K562 (cell line): ENCODE measurements around the gene STOX1. TPM values are rescaled to one million over a fixed set of nuclear protein-coding genes. Genes with fewer than 3 reads are reported as not detected.

Source experiments
- ATAC-seq: fragments of 200-7000 bp; cut with Tn5 transposase; 3 replicates; pipeline ENCODE4 v1.9.1; 2020; ENCODE audit warnings: moderate library complexity
- BruUV-seq: library from RNA; stranded (reverse); fragments of 400-500 nt; replicated peaks from 2 replicates; lab custom pipeline; 2021; lab: Mats Ljungman, UMichigan
- CTCF ChIA-PET: fragments of 300-600 bp; formaldehyde crosslinking; extraction: SDS; loops from one replicate; lab custom pipeline; 2021; ENCODE audit warnings: low intra/inter-chr PET ratio; lab: Yijun Ruan, JAX
- POLR2A ChIA-PET: fragments of 300-600, 350-650 bp; sonication (Branson Sonifier 250); formaldehyde crosslinking; extraction: SDS; loops from one replicate; lab custom pipeline; 2021; ENCODE audit warnings: antibody characterized with exemption, inconsistent platforms; lab: Yijun Ruan, JAX
- DNase-seq, 4 experiments: peaks; one replicate each; pipeline versions ENCODE4 v3.0.0 to v3.0.0-alpha.2; 2011 to 2018; ENCODE audit warnings: low spot score in 3 of 4, mixed read lengths in 3 of 4; ENCODE audit errors: extremely low read depth in 1 of 4
- FAIRE-seq: peaks from 2 replicates; lab custom pipeline; 2011; peaks lifted over from hg19 to GRCh38; lab: Jason Lieb, UNC
- H2AFZ ChIP-seq: 2 replicates; pipeline ENCODE4 v1.6.0; 2011; ENCODE audit warnings: low read depth, low read length, control low read depth, inconsistent platforms
- H3K27ac ChIP-seq: fragments of 200-600 bp; 3 replicates; pipeline ENCODE4 v1.8.0; 2011; ENCODE audit warnings: low read depth, mild to moderate bottlenecking, control low read depth, inconsistent platforms, low read length, moderate library complexity, mixed read lengths; ENCODE audit errors: extremely low read depth
- H3K27me3 ChIP-seq, 2 experiments: fragments of 300-600 bp in 1 of 2; 2 replicates in 1 of 2; 3 replicates in 1 of 2; pipeline versions ENCODE4 v1.6.0 to v1.8.0; 2011; ENCODE audit warnings: inconsistent platforms in 2 of 2, low read length in 2 of 2, mild to moderate bottlenecking in 1 of 2, mixed read lengths in 1 of 2, moderate library complexity in 1 of 2; ENCODE audit not compliant: control insufficient read depth in 2 of 2, insufficient read depth in 2 of 2
- H3K36me3 ChIP-seq: fragments of 300-600 bp; 3 replicates; pipeline ENCODE4 v1.8.0; 2011; ENCODE audit warnings: mild to moderate bottlenecking, low read length, inconsistent platforms; ENCODE audit not compliant: control insufficient read depth, insufficient read depth
- H3K4me1 ChIP-seq, 2 experiments: fragments of 200-600 bp in 1 of 2; replicated peaks in 1 of 2; 2 replicates in 1 of 2; 3 replicates in 1 of 2; pipeline versions ENCODE4 v1.5.1 to v1.8.0; 2011; ENCODE audit warnings: inconsistent platforms in 2 of 2, low read length in 2 of 2, mild to moderate bottlenecking in 1 of 2, mixed read lengths in 1 of 2, moderate library complexity in 1 of 2; ENCODE audit not compliant: control insufficient read depth in 2 of 2, insufficient read depth in 2 of 2
- H3K4me2 ChIP-seq: 2 replicates; pipeline ENCODE4 v1.6.1; 2011; ENCODE audit warnings: low read length, control low read depth, inconsistent platforms, mixed read lengths; ENCODE audit not compliant: insufficient read depth
- H3K4me3 ChIP-seq: fragments of 200-600 bp; sonication (generic), shearing (Covaris generic); 2 replicates; pipeline ENCODE4 v1.5.1; 2016; ENCODE audit warnings: control low read depth, inconsistent platforms
- H3K79me2 ChIP-seq: fragments of 200-600 bp; 3 replicates; pipeline ENCODE4 v1.8.0; 2011; ENCODE audit warnings: low read length, inconsistent platforms; ENCODE audit not compliant: control insufficient read depth, insufficient read depth
- H3K9ac ChIP-seq, 2 experiments: 2 replicates each; pipeline versions ENCODE4 v1.6.0 to v1.6.1; 2011; ENCODE audit warnings: low read depth in 2 of 2, low read length in 2 of 2, control low read depth in 1 of 2, inconsistent platforms in 1 of 2, mild to moderate bottlenecking in 1 of 2, mixed read lengths in 1 of 2; ENCODE audit not compliant: insufficient read depth in 1 of 2
- H3K9me1 ChIP-seq: one replicate; pipeline ENCODE4 v1.6.0; 2011; ENCODE audit warnings: inconsistent platforms, mild to moderate bottlenecking, low read length, moderate library complexity; ENCODE audit not compliant: control insufficient read depth, insufficient read depth
- H3K9me3 ChIP-seq: replicated peaks from 2 replicates; pipeline ENCODE4 v1.5.1; 2011; ENCODE audit warnings: low read depth, low read length, inconsistent platforms; ENCODE audit not compliant: control insufficient read depth, insufficient read depth
- H4K20me1 ChIP-seq: replicated peaks from 2 replicates; pipeline ENCODE4 v1.6.1; 2011; ENCODE audit warnings: low read length, inconsistent platforms, mixed read lengths; ENCODE audit not compliant: control insufficient read depth, insufficient read depth
- CC2D1A ChIP-seq: fragments of 450-650 bp; IDR thresholded peaks from 2 replicates; pipeline ENCODE4 v1.6.1; 2017; ENCODE audit warnings: mild to moderate bottlenecking
- CREB5 ChIP-seq: fragments of 250-450 bp; sonication (Bioruptor Pico); IDR thresholded peaks from 2 replicates; pipeline ENCODE4 v1.5.0; 2020; ENCODE audit warnings: mild to moderate bottlenecking
- ELF4 ChIP-seq: fragments of 450-650 bp; formaldehyde crosslinking; IDR thresholded peaks from 2 replicates; pipeline ENCODE4 v1.4.0; 2022; ENCODE audit warnings: missing genetic modification characterization
- HNRNPUL1 ChIP-seq: fragments of 200-400 bp; formaldehyde crosslinking; IDR thresholded peaks from 2 replicates; pipeline ENCODE4 v1.6.1; 2017; ENCODE audit warnings: low read length
- POLR2AphosphoS2 ChIP-seq: IDR thresholded peaks from 2 replicates; pipeline ENCODE4 v1.6.1; 2012; ENCODE audit warnings: low read length, improper control_type of control experiment
- POLR3G ChIP-seq: IDR thresholded peaks from 2 replicates; pipeline ENCODE4 v1.6.1; 2011; ENCODE audit not compliant: insufficient read length, insufficient replicate concordance; ENCODE audit errors: extremely low read depth
- SREBF2 ChIP-seq: sonication (generic); formaldehyde crosslinking; IDR thresholded peaks from 2 replicates; pipeline ENCODE4 v1.4.0; 2020; ENCODE audit warnings: mild to moderate bottlenecking, missing genetic modification reagents
- ZNF146 ChIP-seq: IDR thresholded peaks from one replicate; pipeline ENCODE4 v1.6.1; 2018; ENCODE audit warnings: missing compliant biosample characterization; ENCODE audit not compliant: unreplicated experiment
- ZNF740 ChIP-seq, 3 experiments: fragments of 200-800 bp in 1 of 3; sonication (Bioruptor generic) in 1 of 3; sonication (generic) in 1 of 3; formaldehyde crosslinking in 1 of 3; IDR thresholded peaks; 2 replicates each; pipeline versions ENCODE4 v1.6.1 to v1.8.0; 2016 to 2022; ENCODE audit warnings: mild to moderate bottlenecking in 2 of 3, missing compliant biosample characterization in 2 of 3, missing genetic modification characterization in 2 of 3, missing genetic modification reagents in 1 of 3
- WGBS: fragments of 100-300 bp; shearing (Covaris generic); methylation state at CpG from one replicate; pipeline ENCODE4 v1.1.6; 2016; ENCODE audit warnings: low coverage, mixed read lengths; ENCODE audit not compliant: insufficient coverage; ENCODE audit errors: missing lambda C conversion rate; 5-methylcytosine and 5-hydroxymethylcytosine counted together
- in situ Hi-C: fragments of 300-500 bp; cut with MboI; formaldehyde crosslinking; loops from 4 replicates; pipeline ENCODE4 v1.15.0; 2018; ENCODE audit warnings: inconsistent platforms, mixed read lengths
- intact Hi-C: fragments of 100-400 bp; cut with micrococcal nuclease; formaldehyde crosslinking; loops from 2 replicates; pipeline ENCODE4 v1.14.2; 2022
- polyA plus RNA-seq, 8 experiments: library from polyadenylated mRNA; depleted of rRNA in 4 of 8; stranded (reverse) in 5 of 8; unstranded in 3 of 8; fragments of >200 nt; fragmentation: Nextera tagmentation in 2 of 8; fragmentation: Illumina TruSeq in 1 of 8; extraction: Ambion mirVana in 2 of 8; extraction: Trizol in 1 of 8; gene quantifications; 2 replicates each; pipeline versions ENCODE4 v1.2.1 to v1.2.3, GENCODE V29; 2011 to 2014; ENCODE audit warnings: inconsistent platforms in 1 of 8, missing spikeins in 1 of 8
- total RNA-seq, 7 experiments: library from RNA; depleted of rRNA in 6 of 7; stranded (reverse); fragments of >200 nt in 6 of 7; fragmentation: Illumina TruSeq in 2 of 7; extraction: Trizol in 2 of 7; gene quantifications; 2 replicates each; pipeline versions ENCODE4 v1.2.1 to v1.2.3, GENCODE V29; 2011 to 2021; ENCODE audit warnings: low replicate concordance in 1 of 7

The STOX1 gene
- total and polyA plus RNA-seq, 9 of the 15 experiments (the other 6 are each of a cell fraction or from before 2014, with no cell fraction given) = 0.09 to 0.87 (median 0.29) TPM

- peak in 1 of 4 experiments; percentile 1 for DNase-seq
- BruUV-seq = no TSS peak
- peak; percentile 51 for FAIRE-seq
- Histone ChIP-seq H4K20me1 (no peaks in the 10 kb centered on the region), H3K4me2 (no peak overlapping the region), H3K36me3 (no peaks in the 10 kb centered on the region), H3K9ac (no peak overlapping the region), H3K27me3 (no peaks in the 10 kb centered on the region), H3K4me1 (peaks cover 0 to 3% of the 10 kb centered on the region in 2 experiments; a peak in 1 of 5 replicates), H3K9me1 (no peaks in the 10 kb centered on the region), H3K27ac (no peak overlapping the region), H3K79me2 (no peaks in the 10 kb centered on the region), H3K9me3 (no peaks in the 10 kb centered on the region), H2AFZ (peak overlapping the region; percentile 30; the same call in 1 of the 2 replicates), H3K4me3 (no peak overlapping the region)
- CTCF ChIA-PET = no interaction called here
- in situ Hi-C loops = no loop called here
- POLR2A ChIA-PET = interaction anchor here (0.6 to 1.0 kb wide), 3 partner anchors 12 to 140 kb away, joined by 3 to 4 read pairs (median 3); no protein-coding TSS in a partner anchor
- 20% methylated on average over 4 of the region's 4 CpGs for WGBS
- ATAC-seq = no peak
- intact Hi-C loops = no loop called here
- TF ChIP-seq ZNF146 (CRISPR knock-in tag) = no peak
- TF ChIP-seq ELF4 (CRISPR knock-in tag) = no peak
- no peak for TF ChIP-seq POLR2AphosphoS2
- TF ChIP-seq CC2D1A = no peak
- TF ChIP-seq POLR3G = no peak
- TF ChIP-seq CREB5 (CRISPR knock-in tag) = no peak
- no peak for TF ChIP-seq SREBF2 (CRISPR knock-in tag)
- no peak for TF ChIP-seq ZNF740 (CRISPR knock-in tag; IDR thresholded peaks at IDR 0.05)
- no peak for TF ChIP-seq ZNF740 (tag; IDR thresholded peaks at IDR 0.05)
- no peak for TF ChIP-seq HNRNPUL1
Measured at GRCh38 chr10:68816796-68817412, 10.4 kb upstream of the STOX1 start.
